IPS-NIHi7 (cell line): ENCODE data around the gene FAM107B.

Experiments
- DNase-seq: peaks from one replicate; pipeline ENCODE4 v3.0.0; 2012; ENCODE audit warnings: mixed read lengths; ENCODE audit errors: extremely low spot score

FAM107B gene

GRCh38 chr10:14625192-14625631, 149.5 kb downstream of the FAM107B start:
- no peak for DNase-seq

GRCh38 chr10:14624600-14624999, 150.1 kb downstream of the FAM107B start:
- no peak for DNase-seq

- DNase-seq, result no peak
These were observed 150.8 kb downstream of the FAM107B start for GRCh38 chr10:14623931-14624330.

- DNase-seq, result no peak
These were observed 153.7 kb downstream of the FAM107B start for GRCh38 chr10:14621037-14621436.

GRCh38 chr10:14618674-14619073, 156.0 kb downstream of the FAM107B start:
- DNase-seq, result no peak

GRCh38 chr10:14617852-14618251, 156.8 kb downstream of the FAM107B start:
- no peak for DNase-seq

- DNase-seq, result no peak
These were observed 157.6 kb downstream of the FAM107B start for GRCh38 chr10:14616955-14617730.

- DNase-seq, result no peak
These were observed 158.2 kb downstream of the FAM107B start for GRCh38 chr10:14616465-14616864.

GRCh38 chr10:14613588-14613920, 161.1 kb downstream of the FAM107B start:
- no peak for DNase-seq

- no peak for DNase-seq
These were observed 161.7 kb downstream of the FAM107B start for GRCh38 chr10:14612873-14613587.

- no peak for DNase-seq
These were observed 162.6 kb downstream of the FAM107B start for GRCh38 chr10:14611968-14612693.

- no peak for DNase-seq
These were observed 165.5 kb downstream of the FAM107B start for GRCh38 chr10:14609178-14609577.

- DNase-seq, result no peak
These were observed 166.2 kb downstream of the FAM107B start for GRCh38 chr10:14608381-14609001.

- DNase-seq, result no peak
These were observed 168.1 kb downstream of the FAM107B start for GRCh38 chr10:14606633-14607032.

GRCh38 chr10:14605231-14605925, 169.3 kb downstream of the FAM107B start:
- no peak for DNase-seq

- peak; percentile 79 for DNase-seq
These were observed 170.2 kb downstream of the FAM107B start for GRCh38 chr10:14604181-14605142.

GRCh38 chr10:14603534-14604102, 171.1 kb downstream of the FAM107B start:
- DNase-seq, result peak; percentile 23

GRCh38 chr10:14602807-14603533, 171.7 kb downstream of the FAM107B start:
- DNase-seq, result no peak
